Smooth muscle cell (in vitro differentiated cells): ENCODE data around the gene IQSEC3. TPM values are rescaled to one million over a fixed set of nuclear protein-coding genes. Genes with fewer than 3 reads are reported as not detected.

Source experiments
- DNase-seq: peaks from one replicate; lab custom pipeline; 2025; ENCODE audit not compliant: unreplicated experiment; lab: John Stamatoyannopoulos, UW
- H2AFZ ChIP-seq: fragments of 200-600 bp; sonication (generic); 2 replicates; pipeline ENCODE4 v1.6.0; 2016; ENCODE audit warnings: antibody characterized with exemption, low read depth, mild to moderate bottlenecking
- H3F3A ChIP-seq: fragments of 200-600 bp; sonication (generic); 2 replicates; pipeline ENCODE4 v1.6.0; 2017; ENCODE audit warnings: antibody characterized with exemption, low read depth
- H3K27ac ChIP-seq: fragments of 200-600 bp; sonication (generic); 2 replicates; pipeline ENCODE4 v1.5.1; 2016; ENCODE audit warnings: low read depth, mild to moderate bottlenecking
- H3K27me3 ChIP-seq: fragments of 200-600 bp; sonication (generic); 2 replicates; pipeline ENCODE4 v1.6.1; 2016; ENCODE audit warnings: low read depth, mild to moderate bottlenecking
- H3K36me3 ChIP-seq: fragments of 200-600 bp; sonication (generic); 2 replicates; pipeline ENCODE4 v1.5.1; 2016; ENCODE audit warnings: low read depth
- H3K4me1 ChIP-seq: fragments of 200-600 bp; sonication (generic); 2 replicates; pipeline ENCODE4 v1.5.1; 2016; ENCODE audit warnings: low read depth
- H3K4me2 ChIP-seq: fragments of 200-600 bp; sonication (generic); 2 replicates; pipeline ENCODE4 v1.6.0; 2016; ENCODE audit warnings: mild to moderate bottlenecking
- H3K4me3 ChIP-seq: fragments of 200-600 bp; sonication (generic); 2 replicates; pipeline ENCODE4 v1.5.1; 2016; ENCODE audit warnings: mild to moderate bottlenecking
- H3K79me2 ChIP-seq: fragments of 200-600 bp; sonication (generic); 2 replicates; pipeline ENCODE4 v1.6.0; 2016; ENCODE audit warnings: low read depth, mild to moderate bottlenecking
- H3K9ac ChIP-seq: fragments of 200-600 bp; sonication (generic); 2 replicates; pipeline ENCODE4 v1.6.0; 2016; ENCODE audit warnings: low read depth
- H3K9me3 ChIP-seq: fragments of 200-600 bp; sonication (generic); replicated peaks from 2 replicates; pipeline ENCODE4 v1.5.1; 2016; ENCODE audit warnings: low read depth
- H4K20me1 ChIP-seq: fragments of 200-600 bp; sonication (generic); 2 replicates; pipeline ENCODE4 v1.6.0; 2016; ENCODE audit warnings: low read depth
- WGBS: methylation state at CpG from one replicate; pipeline ENCODE4 v1.1.7; 2016; ENCODE audit warnings: low lambda C conversion rate; 5-methylcytosine and 5-hydroxymethylcytosine counted together
- polyA plus RNA-seq: library from polyadenylated mRNA; unstranded; fragments of >200 nt; fragmentation: Nextera tagmentation; extraction: Ambion mirVana; gene quantifications from 2 replicates; pipeline ENCODE4 v1.2.1, GENCODE V29; 2016
- total RNA-seq: library from RNA; depleted of rRNA; stranded (reverse); fragments of >200 nt; gene quantifications from 2 replicates; pipeline ENCODE4 v1.2.3, GENCODE V29; 2014
- TF ChIP-seq, protein P1 (sequence below): fragments of 200-600 bp; sonication (generic); IDR thresholded peaks from 2 replicates; pipeline ENCODE4 v1.5.1; 2017; ENCODE audit warnings: borderline replicate concordance, mild to moderate bottlenecking, antibody characterized with exemption; ENCODE audit not compliant: insufficient read depth, poor library complexity, severe bottlenecking

IQSEC3 gene
- total and polyA plus RNA-seq, 2 experiments from 2014 or later: 0.72 to 2.4 TPM

DNA sequence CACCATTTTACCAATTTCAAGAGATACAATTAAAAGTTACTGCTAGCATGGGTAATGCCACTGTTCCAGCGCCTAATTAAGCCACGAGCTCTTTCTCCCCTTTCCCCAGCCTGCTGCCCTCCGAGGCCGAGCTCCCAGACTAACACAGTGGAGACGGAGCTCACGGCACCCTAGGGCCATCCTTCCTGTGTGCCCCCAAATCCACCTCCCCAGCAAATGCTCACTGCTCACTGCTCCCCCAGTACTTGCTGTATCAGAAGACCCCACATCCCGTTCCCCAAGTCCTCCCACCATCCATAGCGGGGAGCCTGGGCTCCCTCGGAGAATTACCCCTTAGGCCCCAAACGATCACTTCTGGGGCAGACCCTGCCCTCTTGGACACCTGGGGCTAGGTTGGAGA lies 104.7 kb downstream of the IQSEC3 start:
- H3F3A ChIP-seq: no peaks in the 10 kb centered on the region
- no peak for DNase-seq
- no peaks in the 10 kb centered on the region for H4K20me1 ChIP-seq
- no peaks in the 10 kb centered on the region for H3K36me3 ChIP-seq
- H2AFZ ChIP-seq: no peak overlapping the region
- TF ChIP-seq, protein P1, sequence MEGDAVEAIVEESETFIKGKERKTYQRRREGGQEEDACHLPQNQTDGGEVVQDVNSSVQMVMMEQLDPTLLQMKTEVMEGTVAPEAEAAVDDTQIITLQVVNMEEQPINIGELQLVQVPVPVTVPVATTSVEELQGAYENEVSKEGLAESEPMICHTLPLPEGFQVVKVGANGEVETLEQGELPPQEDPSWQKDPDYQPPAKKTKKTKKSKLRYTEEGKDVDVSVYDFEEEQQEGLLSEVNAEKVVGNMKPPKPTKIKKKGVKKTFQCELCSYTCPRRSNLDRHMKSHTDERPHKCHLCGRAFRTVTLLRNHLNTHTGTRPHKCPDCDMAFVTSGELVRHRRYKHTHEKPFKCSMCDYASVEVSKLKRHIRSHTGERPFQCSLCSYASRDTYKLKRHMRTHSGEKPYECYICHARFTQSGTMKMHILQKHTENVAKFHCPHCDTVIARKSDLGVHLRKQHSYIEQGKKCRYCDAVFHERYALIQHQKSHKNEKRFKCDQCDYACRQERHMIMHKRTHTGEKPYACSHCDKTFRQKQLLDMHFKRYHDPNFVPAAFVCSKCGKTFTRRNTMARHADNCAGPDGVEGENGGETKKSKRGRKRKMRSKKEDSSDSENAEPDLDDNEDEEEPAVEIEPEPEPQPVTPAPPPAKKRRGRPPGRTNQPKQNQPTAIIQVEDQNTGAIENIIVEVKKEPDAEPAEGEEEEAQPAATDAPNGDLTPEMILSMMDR: no peak
- H3K27me3 ChIP-seq: no peaks in the 10 kb centered on the region
- H3K9ac ChIP-seq: no peak overlapping the region
- no peaks in the 10 kb centered on the region for H3K9me3 ChIP-seq
- H3K4me3 ChIP-seq: no peak overlapping the region
- whole genome bisulfite sequencing: 92% methylated on average over 10 of the region's 10 CpGs
- peaks cover 23% of the 10 kb centered on the region for H3K4me1 ChIP-seq
- H3K4me2 ChIP-seq: no peak overlapping the region
- no peaks in the 10 kb centered on the region for H3K79me2 ChIP-seq
- no peak overlapping the region for H3K27ac ChIP-seq

DNA sequence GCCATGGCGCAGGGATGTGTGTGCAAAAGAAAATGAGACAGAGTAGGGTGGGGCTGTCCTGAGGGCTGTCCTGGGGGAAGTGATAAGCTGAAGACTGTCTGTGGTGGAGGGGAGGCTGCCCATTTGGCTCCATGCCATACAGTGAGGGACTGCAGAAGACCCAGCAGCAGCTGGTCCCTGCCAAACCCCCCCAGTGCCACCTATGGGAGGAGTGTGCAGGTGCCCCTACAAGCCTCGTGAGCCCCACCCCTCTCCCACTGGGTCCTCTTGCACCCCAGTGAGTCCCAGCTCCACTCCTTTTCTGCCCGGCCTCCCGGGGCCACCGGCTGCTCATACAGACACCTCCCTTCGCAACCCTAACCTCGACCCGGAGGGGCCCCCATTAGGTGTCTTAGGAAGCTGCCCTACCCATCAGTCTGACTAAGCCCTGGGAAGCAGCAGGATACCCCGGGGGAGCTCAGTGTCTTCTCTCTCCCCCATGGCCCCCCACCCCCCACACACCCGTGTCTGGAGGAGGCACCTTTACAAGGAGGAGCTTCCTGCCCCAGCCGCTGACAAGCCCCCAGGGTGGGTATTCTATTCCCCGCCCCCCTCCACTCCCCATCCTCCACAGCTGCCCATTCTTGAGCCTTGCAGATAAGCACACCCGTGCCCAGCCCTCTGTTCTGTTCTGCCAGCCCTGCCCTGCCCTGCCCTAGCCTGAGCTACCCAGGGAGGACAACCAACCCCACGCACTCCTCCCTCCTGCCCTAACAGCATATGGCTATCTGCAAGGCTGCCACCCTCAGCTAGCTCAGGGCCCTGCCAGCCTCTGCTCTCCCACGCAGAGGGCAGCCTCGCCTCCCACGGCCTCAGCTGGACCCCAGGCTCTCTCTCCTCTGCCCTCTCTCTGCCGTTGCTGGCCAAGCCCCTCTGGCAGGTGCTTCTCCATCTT lies 105.4 kb downstream of the IQSEC3 start:
- no peak for DNase-seq
- H3K9ac ChIP-seq: no peak overlapping the region
- H2AFZ ChIP-seq: no peak overlapping the region
- no peaks in the 10 kb centered on the region for H3K27me3 ChIP-seq
- no peaks in the 10 kb centered on the region for H3K36me3 ChIP-seq
- no peak overlapping the region for H3K27ac ChIP-seq
- TF ChIP-seq, protein P1: no peak
- H4K20me1 ChIP-seq: no peaks in the 10 kb centered on the region
- no peak overlapping the region for H3K4me3 ChIP-seq
- peaks cover 21% of the 10 kb centered on the region for H3K4me1 ChIP-seq
- no peaks in the 10 kb centered on the region for H3F3A ChIP-seq
- H3K9me3 ChIP-seq: no peaks in the 10 kb centered on the region
- H3K4me2 ChIP-seq: no peak overlapping the region
- 86% methylated on average over 16 of the region's 18 CpGs for WGBS
- no peaks in the 10 kb centered on the region for H3K79me2 ChIP-seq

DNA sequence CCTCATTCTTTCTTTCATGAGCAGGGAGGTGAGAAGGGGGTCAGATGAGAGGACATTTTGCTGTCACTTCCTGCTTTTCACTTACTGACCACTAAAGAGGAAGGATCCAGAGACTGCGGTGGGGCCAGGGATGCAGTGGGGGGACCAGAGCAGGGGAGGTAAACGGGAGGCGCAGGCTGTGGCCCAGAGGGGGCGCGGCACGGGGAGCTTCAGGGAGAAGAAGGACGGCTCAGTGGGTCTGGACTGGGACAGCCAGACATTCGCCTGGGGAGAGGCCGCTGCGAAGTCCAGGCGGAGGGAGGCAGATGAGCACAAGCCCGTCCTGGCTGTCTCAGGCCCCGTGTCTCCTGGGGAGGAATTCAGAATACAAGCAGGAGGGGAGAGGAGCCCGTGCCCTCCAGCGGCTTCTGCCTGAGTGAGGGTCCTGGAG lies 106.2 kb downstream of the IQSEC3 start:
- Histone ChIP-seq H3K27ac (no peak overlapping the region), H3K9me3 (no peaks in the 10 kb centered on the region), H3F3A (no peaks in the 10 kb centered on the region), H3K4me2 (no peak overlapping the region), H3K36me3 (no peaks in the 10 kb centered on the region), H3K9ac (no peak overlapping the region), H3K4me3 (no peak overlapping the region), H3K4me1 (peaks cover 25% of the 10 kb centered on the region), H3K79me2 (no peaks in the 10 kb centered on the region), H3K27me3 (no peaks in the 10 kb centered on the region), H4K20me1 (no peaks in the 10 kb centered on the region), H2AFZ (no peak overlapping the region)
- WGBS: 88% methylated on average over 13 of the region's 15 CpGs
- DNase-seq: no peak
- TF ChIP-seq, protein P1: no peak
